Frontal cortex (tissue), 4 donors: ENCODE data around the gene RAB3IP. TPM values are rescaled to one million over a fixed set of nuclear protein-coding genes. Genes with fewer than 3 reads are reported as not detected.
"Not testable (repeated sequence)": the region's sequence is repeated elsewhere in the genome, so short reads cannot be mapped to it uniquely, and the experiment has no call there.

Experiments used
- DNase-seq, 2 donors: peaks; one replicate each; pipeline ENCODE4 v3.0.0; 2012; ENCODE audit warnings: low spot score in 2 of 2
- FAIRE-seq: peaks from 2 replicates; lab custom pipeline; 2012; peaks lifted over from hg19 to GRCh38; lab: Jason Lieb, UNC
- total RNA-seq: library from RNA; depleted of rRNA; stranded (reverse); fragments of >200 nt; gene quantifications from one replicate; pipeline ENCODE4 v1.2.3, GENCODE V29; 2014
- donor health status: control.
- donor health status: control.
- donor health status: control.

The RAB3IP gene
- total RNA-seq, 1 donor from 2014 or later, result 25.7 TPM

GRCh38 chr12:69824966-69825560 lies 86.4 kb downstream of the RAB3IP start, which contains the start of gene MYRFL:
TSS of gene MYRFL (plus strand) at chr12:69825227. CDS start at chr12:69825518, 291 bp downstream.
- peak; percentile 39 for FAIRE-seq
- no peak for DNase-seq

GRCh38 chr12:69828897-69829296 lies 90.2 kb downstream of the RAB3IP start:
- FAIRE-seq (no peak), DNase-seq (no peak)

GRCh38 chr12:69833696-69834095 lies 95.0 kb downstream of the RAB3IP start:
- no peak for FAIRE-seq

GRCh38 chr12:69834147-69834546 lies 95.5 kb downstream of the RAB3IP start:
- FAIRE-seq, result no peak
- no peak for DNase-seq

More at GRCh38 chr12:69833696-69834095, 95.0 kb downstream of the RAB3IP start:
- no peak for DNase-seq

- no peak for FAIRE-seq
- no peak for DNase-seq
Measured at GRCh38 chr12:69834576-69834975, 95.9 kb downstream of the RAB3IP start.

- DNase-seq, result no peak
Measured at GRCh38 chr12:69835081-69835480, 96.4 kb downstream of the RAB3IP start.

GRCh38 chr12:69836015-69836414 lies 97.4 kb downstream of the RAB3IP start:
- DNase-seq, result no peak
- FAIRE-seq, result no peak

More at GRCh38 chr12:69835081-69835480, 96.4 kb downstream of the RAB3IP start:
- no peak for FAIRE-seq

GRCh38 chr12:69837191-69837590 lies 98.5 kb downstream of the RAB3IP start:
- FAIRE-seq (no peak), DNase-seq (no peak)

GRCh38 chr12:69837657-69838415 lies 99.2 kb downstream of the RAB3IP start:
- DNase-seq, result no peak
- FAIRE-seq, result no peak

GRCh38 chr12:69840727-69841126 lies 102.1 kb downstream of the RAB3IP start:
- no peak for FAIRE-seq
- DNase-seq, result no peak

GRCh38 chr12:69843608-69844007 lies 104.9 kb downstream of the RAB3IP start:
- FAIRE-seq, result no peak
- DNase-seq, result no peak

- DNase-seq, result no peak
- no peak for FAIRE-seq
Measured at GRCh38 chr12:69844416-69844815, 105.8 kb downstream of the RAB3IP start.

- FAIRE-seq (no peak), DNase-seq (no peak)
Measured at GRCh38 chr12:69844836-69845235, 106.2 kb downstream of the RAB3IP start.

- FAIRE-seq (no peak), DNase-seq (peak in 1 of 2 donors; percentile 6)
Measured at GRCh38 chr12:69846976-69847375, 108.3 kb downstream of the RAB3IP start.

GRCh38 chr12:69851976-69852375 lies 113.3 kb downstream of the RAB3IP start:
- no peak for FAIRE-seq

GRCh38 chr12:69853176-69853961 lies 114.7 kb downstream of the RAB3IP start:
- not testable (repeated sequence) for DNase-seq, FAIRE-seq

More at GRCh38 chr12:69851976-69852375, 113.3 kb downstream of the RAB3IP start:
- no peak for DNase-seq

GRCh38 chr12:69866698-69867097 lies 128.0 kb downstream of the RAB3IP start:
- DNase-seq (no peak), FAIRE-seq (no peak)

- FAIRE-seq (no peak), DNase-seq (no peak)
Measured at GRCh38 chr12:69868695-69869094, 130.0 kb downstream of the RAB3IP start.

GRCh38 chr12:69872804-69873203 lies 134.1 kb downstream of the RAB3IP start:
- no peak for FAIRE-seq
- no peak for DNase-seq
